ENCODE data around the gene RSPH3.

DNA sequence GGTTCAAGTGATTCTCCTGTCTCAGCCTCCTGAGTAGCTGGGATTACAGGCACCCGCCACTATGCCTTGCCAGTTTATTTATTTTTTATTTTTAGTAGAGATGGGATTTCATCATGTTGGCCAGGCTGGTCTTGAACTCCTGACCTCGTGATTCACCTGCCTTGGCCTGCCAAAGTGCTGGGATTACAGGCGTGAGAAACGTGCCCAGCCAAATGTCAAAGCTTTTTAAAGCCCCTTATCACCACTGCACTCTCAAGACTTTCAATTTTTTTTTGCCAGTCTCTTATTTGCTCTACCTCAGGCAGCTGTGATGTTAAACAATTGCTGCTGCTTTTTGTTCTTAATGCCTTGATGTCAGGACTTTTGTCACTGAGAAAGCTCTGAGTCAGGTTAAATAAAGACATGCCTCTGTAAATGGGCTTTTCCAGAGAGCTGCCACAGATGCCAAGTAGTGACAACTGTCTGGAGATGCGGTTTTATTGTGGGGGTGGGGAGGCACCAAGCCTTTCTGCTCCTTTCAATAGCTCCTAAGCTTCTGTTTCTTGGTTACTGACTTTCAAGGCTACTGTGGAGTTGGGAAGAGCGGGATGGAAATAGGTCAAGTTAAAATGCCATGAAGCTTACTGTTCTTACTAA, 29.2 kb downstream of the RSPH3 start:
- TF ChIP-seq, protein P1, sequence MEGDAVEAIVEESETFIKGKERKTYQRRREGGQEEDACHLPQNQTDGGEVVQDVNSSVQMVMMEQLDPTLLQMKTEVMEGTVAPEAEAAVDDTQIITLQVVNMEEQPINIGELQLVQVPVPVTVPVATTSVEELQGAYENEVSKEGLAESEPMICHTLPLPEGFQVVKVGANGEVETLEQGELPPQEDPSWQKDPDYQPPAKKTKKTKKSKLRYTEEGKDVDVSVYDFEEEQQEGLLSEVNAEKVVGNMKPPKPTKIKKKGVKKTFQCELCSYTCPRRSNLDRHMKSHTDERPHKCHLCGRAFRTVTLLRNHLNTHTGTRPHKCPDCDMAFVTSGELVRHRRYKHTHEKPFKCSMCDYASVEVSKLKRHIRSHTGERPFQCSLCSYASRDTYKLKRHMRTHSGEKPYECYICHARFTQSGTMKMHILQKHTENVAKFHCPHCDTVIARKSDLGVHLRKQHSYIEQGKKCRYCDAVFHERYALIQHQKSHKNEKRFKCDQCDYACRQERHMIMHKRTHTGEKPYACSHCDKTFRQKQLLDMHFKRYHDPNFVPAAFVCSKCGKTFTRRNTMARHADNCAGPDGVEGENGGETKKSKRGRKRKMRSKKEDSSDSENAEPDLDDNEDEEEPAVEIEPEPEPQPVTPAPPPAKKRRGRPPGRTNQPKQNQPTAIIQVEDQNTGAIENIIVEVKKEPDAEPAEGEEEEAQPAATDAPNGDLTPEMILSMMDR (conservative IDR thresholded peaks at IDR 0.05), result no peak
- no peak for TF ChIP-seq EZH2 (IDR thresholded peaks at IDR 0.05; ENCODE audit: low read depth)

Data from PC-9 (cell line).